NCI-H1417 treated with DMSO at 0.1 percent for 48 hours (cell line): ENCODE measurements around the gene THUMPD1.
"Not testable (repeated sequence)": the region's sequence is repeated elsewhere in the genome, so short reads cannot be mapped to it uniquely, and the experiment has no call there.

Source experiments
- DNase-seq: peaks from one replicate; lab custom pipeline; 2025; lab: John Stamatoyannopoulos, UW

Gene THUMPD1

DNA sequence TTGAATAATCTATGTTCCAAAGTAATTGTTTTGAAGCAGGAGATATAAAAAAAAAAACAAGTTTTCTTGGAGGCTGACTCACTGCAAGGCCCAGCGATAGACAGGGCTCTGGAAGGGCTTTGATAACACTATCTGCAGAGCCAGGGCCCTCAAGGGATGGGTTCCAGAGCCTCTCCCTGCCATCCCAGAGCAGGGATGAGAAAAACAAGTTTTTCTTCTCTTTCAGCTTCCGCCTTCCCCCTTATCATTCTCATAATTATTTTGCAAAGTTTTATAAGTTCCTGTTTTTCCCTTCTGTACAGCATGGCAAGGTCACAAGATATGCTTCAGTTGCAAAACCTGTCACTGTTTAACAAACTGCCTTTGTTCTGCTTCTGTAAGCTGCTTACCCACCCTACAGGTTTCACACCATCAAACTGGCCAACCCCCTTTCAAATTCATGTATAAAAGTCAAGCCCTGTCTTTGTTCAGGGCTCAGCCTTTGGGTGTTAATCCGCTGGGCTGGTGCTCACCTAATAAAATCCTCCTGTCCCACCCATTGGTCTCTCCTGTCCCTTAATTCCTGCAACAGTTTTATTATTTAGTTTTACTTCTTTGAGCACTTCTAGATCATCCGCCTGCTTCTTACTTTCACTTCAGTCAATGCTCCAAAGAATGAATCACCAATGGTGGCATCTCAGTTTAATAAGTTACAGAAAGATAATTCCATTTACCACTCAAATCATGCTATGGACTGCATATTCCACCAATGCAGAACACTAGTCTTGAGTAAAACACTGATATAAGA lies 5.6 kb upstream of the THUMPD1 start:
- DNase-seq: no peak

DNA sequence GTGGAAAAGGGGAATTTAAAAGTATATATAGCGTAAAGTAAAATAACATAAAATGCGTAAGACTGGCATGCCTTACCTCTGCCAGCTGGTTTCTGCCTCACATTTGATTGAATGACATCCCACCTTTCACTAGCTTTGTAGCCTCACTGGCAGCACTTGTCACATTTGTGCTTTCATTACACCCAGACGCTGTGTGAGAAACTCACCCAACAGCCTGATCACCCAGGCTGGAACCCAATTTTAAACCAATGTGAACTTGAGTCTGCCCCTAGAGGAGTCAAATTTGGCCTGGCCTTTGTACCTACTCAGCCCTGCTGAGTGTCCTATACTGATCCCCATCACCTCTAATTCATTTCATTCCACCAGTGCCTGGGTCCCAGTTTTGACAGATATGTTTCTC lies 4.8 kb upstream of the THUMPD1 start:
- no peak for DNase-seq

GRCh38 chr16:20744922-20745440 lies 3.4 kb upstream of the THUMPD1 start:
- DNase-seq: no peak

- no peak for DNase-seq
Measured at GRCh38 chr16:20743591-20743990, 2.0 kb upstream of the THUMPD1 start.

GRCh38 chr16:20740901-20741521 lies 607 bp downstream of the THUMPD1 start:
- DNase-seq: no peak

DNA sequence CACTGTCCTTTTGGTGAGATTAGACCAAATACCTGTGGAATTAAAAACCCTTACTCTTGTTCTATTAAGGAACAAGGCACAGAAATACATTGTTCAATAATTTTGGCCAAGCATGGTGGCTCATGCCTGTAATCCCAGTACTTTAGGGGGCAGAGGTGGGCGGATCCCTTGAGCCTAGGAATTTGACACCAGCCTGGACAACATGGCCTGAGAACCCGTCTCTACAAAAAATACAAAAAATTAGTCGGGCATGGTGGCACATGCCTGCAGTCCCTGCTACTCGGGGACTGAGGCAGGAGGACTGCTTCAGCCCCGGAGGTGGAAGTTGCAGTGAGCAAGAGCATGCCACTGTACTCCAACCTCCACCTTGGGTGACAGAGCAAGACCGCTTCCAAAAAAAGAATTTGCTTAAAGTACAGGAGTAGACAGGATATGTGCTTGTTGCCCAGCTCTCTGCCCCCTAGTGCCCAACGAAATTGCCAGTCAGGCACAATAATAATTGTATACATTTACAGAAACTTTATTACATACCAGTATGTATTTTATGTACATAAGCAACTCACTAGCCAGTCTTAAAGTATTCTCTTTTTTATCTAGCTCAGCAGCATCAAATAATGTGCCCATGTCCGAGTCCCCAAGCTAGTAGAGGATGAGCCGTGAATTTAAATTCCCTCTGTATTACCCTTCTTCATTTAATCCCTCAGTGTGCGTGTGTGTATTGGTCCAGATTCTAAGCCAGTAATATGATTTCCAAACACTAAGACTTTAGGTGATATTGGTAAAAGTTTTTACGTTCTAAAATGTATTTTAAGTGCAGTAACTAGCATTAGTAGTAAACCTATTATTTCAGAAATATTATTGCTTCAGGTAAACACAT lies 1.4 kb downstream of the THUMPD1 start:
- DNase-seq: no peak

DNA sequence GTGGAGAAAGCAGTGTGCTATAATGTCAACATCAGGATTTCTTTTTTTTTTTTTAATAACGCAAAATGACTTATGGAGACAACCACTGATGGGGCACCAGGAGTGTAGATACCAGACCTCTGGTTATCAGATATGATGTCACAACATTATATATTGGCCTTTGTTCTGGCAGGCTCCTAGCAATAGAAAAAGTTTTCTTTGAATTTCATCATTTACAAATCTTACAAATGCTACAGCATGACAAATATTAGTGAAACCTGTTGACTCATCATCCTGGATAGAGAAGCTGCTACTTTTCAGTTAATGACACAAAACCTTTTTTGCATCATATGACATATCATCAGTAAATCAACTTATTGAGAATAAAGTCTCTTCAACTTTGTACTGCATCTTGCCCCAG lies 6.1 kb downstream of the THUMPD1 start:
- DNase-seq: no peak

DNA sequence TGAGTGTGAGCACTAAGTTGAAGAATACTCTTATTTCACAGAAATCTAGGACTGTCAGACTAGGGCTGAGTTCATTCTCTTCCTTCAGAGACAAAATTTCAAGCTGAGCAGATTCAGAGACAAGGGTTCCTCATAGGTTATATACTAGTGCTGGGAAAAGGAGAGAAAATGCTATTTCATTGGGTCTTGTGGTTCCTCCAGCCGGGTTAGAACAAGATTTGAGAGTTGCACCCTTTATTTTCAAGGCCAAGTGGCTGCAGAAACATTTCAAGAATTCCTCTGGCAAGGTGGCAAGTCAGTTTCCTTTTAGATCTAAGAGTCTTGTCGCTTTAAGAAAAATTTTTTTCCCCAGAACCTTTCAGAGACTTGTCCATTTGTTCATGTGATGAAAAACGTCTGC lies 6.8 kb downstream of the THUMPD1 start:
- no peak for DNase-seq

GRCh38 chr16:20734056-20734455 lies 7.6 kb downstream of the THUMPD1 start:
- DNase-seq: no peak

GRCh38 chr16:20729141-20729540 lies 12.5 kb downstream of the THUMPD1 start:
- DNase-seq: no peak

DNA sequence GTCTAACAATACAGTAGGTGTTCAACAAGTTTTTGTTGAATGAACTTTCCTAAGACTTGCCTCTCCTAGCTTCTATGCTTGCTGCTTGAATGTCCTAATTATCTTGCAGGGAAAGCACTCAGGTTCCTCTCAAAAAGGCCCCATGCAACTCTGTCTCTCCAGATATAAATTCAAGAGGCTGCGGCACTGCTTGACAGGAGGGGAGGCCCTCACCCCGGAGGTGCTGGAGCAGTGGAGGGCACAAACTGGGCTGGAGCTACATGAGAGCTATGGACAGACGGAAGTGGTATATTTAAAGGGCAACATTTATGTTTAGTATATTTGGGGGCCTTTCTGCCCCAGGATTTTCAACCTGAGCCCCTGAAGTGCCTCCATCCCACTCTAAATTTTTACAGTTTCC lies 14.4 kb downstream of the THUMPD1 start:
- DNase-seq: no peak

DNA sequence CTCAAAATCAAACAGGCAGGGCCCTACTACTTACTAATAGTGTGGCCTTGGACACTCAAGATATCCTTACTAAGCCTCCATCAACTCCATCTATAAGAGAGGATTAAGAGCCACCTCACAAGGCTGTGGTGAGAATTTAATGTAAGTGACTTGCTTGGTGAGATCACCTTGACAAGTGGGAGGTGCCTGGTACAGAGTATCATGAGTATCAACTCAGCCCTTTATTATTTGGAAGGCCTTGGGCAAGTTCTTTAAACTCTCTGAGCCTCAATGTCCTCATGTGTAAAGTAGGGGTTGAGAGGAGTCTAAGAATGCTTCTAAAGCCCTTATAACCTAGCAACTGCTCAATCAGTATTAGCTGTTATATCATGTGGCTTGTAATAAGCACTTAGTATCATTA lies 15.0 kb downstream of the THUMPD1 start:
- DNase-seq: no peak

- no peak for DNase-seq
Measured at GRCh38 chr16:20720251-20720650, 21.4 kb downstream of the THUMPD1 start.

GRCh38 chr16:20717718-20718117 lies 23.9 kb downstream of the THUMPD1 start:
- DNase-seq: not testable (repeated sequence)

DNA sequence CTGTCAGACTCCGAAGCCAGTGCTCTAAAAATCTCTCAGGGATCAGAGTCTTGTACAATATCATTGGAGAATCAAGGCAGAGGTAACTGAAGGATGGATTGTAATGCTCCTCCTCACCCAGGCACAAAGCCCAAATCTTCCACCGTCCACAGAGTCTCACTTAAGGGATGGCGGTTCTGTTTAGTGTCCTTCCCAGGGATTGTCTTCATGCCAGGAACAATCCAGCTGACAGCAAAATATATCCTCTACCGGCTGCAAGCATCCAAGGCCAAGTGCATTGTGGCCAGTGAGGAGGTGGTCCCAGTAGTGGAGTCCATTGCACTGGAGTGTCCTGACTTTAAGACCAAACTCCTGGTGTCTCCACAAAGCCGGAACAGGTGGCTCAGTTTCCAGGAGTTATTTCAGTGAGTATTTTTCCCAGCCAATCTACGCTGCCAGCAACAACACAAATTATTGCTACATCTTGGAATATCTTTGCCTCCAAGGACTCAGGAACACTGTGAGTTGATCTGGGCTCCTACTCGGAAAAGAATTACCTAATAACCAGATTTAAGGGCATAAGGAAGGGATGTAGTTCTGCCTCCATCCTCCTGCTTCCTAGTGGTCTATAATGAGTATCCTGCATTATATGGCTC lies 30.2 kb downstream of the THUMPD1 start:
- DNase-seq: no peak

DNA sequence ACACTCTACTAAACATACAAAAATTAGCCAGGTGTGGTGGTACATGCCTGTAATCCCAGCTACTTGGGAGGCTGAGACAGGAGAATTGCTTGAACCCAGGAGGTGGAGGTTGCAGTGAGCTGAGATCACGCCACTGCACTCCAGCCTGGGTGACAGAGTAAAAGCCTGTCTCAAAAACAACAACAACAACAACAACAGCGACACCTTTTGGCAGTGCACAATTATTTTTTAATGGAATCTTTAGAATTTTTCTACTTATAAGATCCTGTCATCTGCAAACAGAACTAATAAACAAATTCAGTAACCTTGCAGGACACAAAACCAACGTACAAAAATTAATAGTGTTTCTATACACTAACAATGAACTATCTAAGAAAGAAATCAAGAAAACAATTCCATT lies 33.5 kb downstream of the THUMPD1 start:
- DNase-seq: not testable (repeated sequence)

GRCh38 chr16:20707461-20707860 lies 34.2 kb downstream of the THUMPD1 start:
- no peak for DNase-seq

DNA sequence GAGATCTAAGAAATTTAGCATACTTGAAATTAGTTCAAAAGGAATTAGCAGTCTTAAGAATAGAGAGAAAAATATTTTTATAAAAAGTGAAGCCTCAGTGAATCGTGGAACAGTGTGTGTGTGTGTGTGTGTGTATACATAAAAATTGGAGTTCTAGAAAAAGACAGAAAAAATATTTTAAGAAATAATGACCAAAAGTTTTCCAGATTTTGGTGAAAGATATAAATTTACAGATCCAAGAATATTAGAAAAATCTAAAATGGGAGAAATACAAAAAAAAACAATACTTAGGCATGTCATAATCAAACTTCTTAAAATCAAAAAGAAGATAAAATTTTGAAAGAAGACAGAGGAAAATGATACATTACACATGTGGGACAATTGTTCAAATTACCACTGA lies 35.6 kb downstream of the THUMPD1 start:
- DNase-seq: not testable (repeated sequence)

- DNase-seq: no peak
Measured at GRCh38 chr16:20704281-20704680, 37.3 kb downstream of the THUMPD1 start.

- DNase-seq: not testable (repeated sequence)
Measured at GRCh38 chr16:20701692-20702091, 39.9 kb downstream of the THUMPD1 start.

- no peak for DNase-seq
Measured at GRCh38 chr16:20696618-20697017, 45.0 kb downstream of the THUMPD1 start.

- DNase-seq: no peak
Measured at GRCh38 chr16:20695024-20695423, 46.6 kb downstream of the THUMPD1 start.
